Measurements from ENCODE around the gene CLDN19.

DNA sequence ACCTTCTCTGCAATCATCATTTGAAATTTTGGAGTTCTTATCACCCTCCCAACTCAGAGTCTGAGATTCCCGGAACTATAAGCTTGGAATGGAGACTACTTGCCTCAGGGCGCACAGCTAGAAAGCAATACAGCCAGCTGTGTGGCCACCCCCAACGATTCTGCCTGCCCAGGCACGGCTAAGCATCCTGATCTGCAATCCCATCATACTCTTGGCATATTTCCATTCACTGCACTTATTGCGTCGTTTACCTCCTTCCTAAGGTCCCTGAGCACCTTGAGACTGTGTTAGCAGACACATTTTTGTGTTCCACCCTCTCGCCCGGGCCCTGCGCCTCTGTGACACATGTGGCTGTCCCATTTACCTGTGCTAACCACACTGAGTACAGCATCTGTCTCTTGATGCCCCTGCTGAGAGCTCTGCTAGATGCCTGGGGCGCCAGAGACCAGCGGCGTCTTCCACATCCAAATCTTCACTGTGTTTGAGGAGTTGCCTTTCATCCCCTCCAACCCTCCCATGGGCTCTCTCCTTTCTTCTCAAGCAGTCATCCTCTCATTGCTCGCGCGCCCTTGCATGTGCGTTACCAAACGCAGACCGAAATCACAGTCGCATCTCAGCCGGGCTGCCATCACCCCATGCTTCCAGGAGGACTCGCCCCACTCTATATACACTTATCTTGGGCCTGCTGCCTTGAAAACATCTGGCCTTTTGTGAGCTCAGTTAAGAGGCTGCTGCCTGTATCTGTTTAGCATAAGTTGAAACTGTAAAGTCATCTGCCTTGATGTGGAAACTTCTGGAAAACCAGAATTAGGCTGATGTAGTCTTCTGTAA is 3.5 kb upstream of the CLDN19 start:
- TF ChIP-seq, protein P1, sequence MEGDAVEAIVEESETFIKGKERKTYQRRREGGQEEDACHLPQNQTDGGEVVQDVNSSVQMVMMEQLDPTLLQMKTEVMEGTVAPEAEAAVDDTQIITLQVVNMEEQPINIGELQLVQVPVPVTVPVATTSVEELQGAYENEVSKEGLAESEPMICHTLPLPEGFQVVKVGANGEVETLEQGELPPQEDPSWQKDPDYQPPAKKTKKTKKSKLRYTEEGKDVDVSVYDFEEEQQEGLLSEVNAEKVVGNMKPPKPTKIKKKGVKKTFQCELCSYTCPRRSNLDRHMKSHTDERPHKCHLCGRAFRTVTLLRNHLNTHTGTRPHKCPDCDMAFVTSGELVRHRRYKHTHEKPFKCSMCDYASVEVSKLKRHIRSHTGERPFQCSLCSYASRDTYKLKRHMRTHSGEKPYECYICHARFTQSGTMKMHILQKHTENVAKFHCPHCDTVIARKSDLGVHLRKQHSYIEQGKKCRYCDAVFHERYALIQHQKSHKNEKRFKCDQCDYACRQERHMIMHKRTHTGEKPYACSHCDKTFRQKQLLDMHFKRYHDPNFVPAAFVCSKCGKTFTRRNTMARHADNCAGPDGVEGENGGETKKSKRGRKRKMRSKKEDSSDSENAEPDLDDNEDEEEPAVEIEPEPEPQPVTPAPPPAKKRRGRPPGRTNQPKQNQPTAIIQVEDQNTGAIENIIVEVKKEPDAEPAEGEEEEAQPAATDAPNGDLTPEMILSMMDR (IDR thresholded peaks at IDR 0.05): no peak
- no peak for TF ChIP-seq ZFX (IDR thresholded peaks at IDR 0.05; ENCODE audit: borderline replicate concordance)
